ENCODE measurements around the gene CEBPE. TPM values are rescaled to one million over a fixed set of nuclear protein-coding genes. Genes with fewer than 3 reads are reported as not detected.

CEBPE gene
- total and polyA plus RNA-seq, 2 experiments from 2014 or later, result not detected

DNA sequence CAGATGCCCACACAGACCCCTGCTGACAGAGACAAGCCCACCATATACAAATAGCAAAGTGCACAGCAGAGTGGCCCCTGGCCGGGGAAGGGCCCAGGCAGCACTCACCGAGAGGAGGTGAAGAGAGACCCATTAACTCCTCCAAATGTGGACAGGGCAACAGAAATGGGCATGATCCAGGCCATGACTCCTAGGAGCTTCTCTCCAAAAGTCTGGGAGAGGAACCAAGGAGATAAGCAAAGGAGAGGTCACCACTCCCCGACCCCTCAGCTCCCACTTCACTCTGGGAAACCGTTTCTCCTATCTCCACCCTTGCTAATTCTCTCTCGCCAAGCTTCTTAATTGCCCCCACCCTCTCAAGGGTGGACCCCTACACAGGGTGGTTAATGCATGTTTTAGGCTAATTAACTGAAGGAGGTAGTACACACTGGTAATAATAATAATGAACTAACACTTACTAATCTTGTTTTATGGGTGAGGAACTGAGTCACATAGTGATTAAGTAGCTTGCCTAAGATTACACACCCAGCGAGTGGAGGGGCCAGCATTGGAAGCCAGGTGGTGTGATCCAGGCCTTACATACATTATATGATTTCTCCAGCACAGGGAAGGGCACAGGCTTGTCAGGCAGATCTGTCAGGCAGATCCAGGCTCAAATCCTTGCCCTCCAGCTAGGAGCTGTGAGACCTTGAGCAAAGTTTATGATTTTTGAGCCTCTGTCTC, 18.9 kb upstream of the CEBPE start:
- Histone ChIP-seq H3K4me3 (no peak overlapping the region), H3K9me3 (ENCODE audit: low read depth) (no peaks in the 10 kb centered on the region), H3K36me3 (no peaks in the 10 kb centered on the region), H3K27me3 (no peaks in the 10 kb centered on the region), H3K4me1 (ENCODE audit: low read depth) (peaks cover 7% of the 10 kb centered on the region), H3K27ac (no peak overlapping the region)
- TF ChIP-seq, protein P1, sequence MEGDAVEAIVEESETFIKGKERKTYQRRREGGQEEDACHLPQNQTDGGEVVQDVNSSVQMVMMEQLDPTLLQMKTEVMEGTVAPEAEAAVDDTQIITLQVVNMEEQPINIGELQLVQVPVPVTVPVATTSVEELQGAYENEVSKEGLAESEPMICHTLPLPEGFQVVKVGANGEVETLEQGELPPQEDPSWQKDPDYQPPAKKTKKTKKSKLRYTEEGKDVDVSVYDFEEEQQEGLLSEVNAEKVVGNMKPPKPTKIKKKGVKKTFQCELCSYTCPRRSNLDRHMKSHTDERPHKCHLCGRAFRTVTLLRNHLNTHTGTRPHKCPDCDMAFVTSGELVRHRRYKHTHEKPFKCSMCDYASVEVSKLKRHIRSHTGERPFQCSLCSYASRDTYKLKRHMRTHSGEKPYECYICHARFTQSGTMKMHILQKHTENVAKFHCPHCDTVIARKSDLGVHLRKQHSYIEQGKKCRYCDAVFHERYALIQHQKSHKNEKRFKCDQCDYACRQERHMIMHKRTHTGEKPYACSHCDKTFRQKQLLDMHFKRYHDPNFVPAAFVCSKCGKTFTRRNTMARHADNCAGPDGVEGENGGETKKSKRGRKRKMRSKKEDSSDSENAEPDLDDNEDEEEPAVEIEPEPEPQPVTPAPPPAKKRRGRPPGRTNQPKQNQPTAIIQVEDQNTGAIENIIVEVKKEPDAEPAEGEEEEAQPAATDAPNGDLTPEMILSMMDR (IDR thresholded peaks at IDR 0.05; ENCODE audit: low read depth, low read length), result no peak
- DNase-seq (ENCODE audit: low read depth in 1 of 2, low spot score in 1 of 2), result no peak

DNA sequence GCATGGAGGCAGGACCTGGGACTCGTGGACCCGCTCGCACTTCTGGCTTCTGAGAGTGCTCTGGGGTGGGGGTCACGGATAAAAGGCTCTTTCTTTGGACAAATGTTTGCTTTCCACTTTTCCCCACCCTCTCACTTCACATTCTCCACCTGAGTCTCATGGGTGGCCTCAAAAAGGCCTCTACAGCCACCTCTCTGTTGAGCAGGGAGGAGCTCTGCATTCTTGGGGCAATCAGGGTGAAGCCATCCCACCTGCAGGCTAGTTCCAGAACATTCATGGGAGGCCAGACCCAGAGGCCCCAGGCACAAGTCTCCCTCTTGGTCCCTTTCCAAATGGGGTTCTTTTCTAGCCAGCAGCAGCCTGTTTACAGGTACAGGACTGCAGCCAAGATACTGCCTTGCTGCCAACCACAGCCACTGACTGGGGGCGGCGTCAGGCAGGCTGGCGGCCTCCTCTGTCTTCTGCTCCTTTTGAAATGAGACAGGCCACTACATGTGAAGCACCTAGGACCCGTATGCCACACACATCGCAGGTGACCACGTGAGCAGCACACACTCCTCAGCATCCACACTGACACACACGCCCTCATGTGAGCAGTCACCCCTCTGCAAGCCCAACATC, 18.2 kb upstream of the CEBPE start:
- Histone ChIP-seq H3K36me3 (no peaks in the 10 kb centered on the region), H3K27ac (no peak overlapping the region), H3K9me3 (ENCODE audit: low read depth) (no peaks in the 10 kb centered on the region), H3K4me1 (ENCODE audit: low read depth) (peaks cover 7% of the 10 kb centered on the region), H3K4me3 (no peak overlapping the region), H3K27me3 (no peaks in the 10 kb centered on the region)
- TF ChIP-seq, protein P1 (IDR thresholded peaks at IDR 0.05; ENCODE audit: low read depth, low read length), result no peak
- DNase-seq (ENCODE audit: low read depth in 1 of 2, low spot score in 1 of 2), result no peak

DNA sequence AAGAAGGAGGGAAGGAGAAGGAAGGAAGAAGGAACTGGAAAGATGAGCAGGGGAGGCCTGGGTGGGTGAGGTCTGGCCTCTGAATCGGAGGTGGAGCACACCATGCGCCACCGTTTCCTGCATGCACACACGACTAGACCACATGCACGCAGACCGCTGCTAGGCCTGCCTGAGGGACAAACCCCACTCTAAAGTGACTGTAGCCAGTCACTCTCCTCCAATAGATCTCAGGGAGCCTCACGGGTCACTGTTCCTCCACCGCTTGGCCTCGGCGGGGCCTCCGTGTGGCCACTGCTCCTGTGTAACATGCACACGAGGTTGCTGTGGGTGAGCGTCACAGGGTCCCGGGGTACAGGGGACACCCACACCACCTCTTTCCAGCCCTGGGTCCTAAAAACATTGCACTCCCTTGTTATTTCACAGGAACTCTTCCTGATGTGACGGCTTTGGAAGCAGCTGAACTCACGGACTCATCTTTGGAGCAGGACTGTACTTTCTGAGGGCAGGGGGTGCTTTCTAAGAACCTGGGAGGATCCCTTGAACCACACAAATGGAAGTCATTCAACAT, 17.6 kb upstream of the CEBPE start:
- Histone ChIP-seq H3K4me1 (ENCODE audit: low read depth) (peaks cover 3% of the 10 kb centered on the region), H3K27me3 (no peaks in the 10 kb centered on the region), H3K9me3 (ENCODE audit: low read depth) (no peaks in the 10 kb centered on the region), H3K4me3 (no peak overlapping the region), H3K36me3 (no peaks in the 10 kb centered on the region), H3K27ac (peak overlapping the region; percentile 8)
- no peak for DNase-seq (ENCODE audit: low read depth in 1 of 2, low spot score in 1 of 2)
- TF ChIP-seq, protein P1 (IDR thresholded peaks at IDR 0.05; ENCODE audit: low read depth, low read length), result no peak

DNA sequence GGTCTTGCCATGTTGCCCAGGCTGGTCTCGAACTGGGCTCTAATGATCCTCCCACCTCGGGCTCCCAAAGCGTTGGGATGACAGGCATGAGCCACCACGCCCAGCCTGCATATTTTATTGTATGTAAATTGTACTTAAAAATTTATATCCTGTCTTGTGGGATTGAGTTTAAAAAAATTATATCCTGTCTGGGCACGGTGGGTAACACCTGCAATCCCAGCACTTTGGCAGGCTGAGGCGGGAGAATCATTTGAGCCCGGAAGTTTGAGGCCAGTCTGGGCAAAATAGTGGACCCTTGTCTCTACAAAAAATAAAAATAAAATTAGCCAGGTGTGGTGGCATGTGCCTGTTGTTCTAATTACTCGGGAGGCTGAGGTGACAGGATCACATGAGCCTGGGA, 13.9 kb upstream of the CEBPE start:
- Histone ChIP-seq H3K27me3 (no peaks in the 10 kb centered on the region), H3K9me3 (ENCODE audit: low read depth) (no peaks in the 10 kb centered on the region), H3K27ac (no peak overlapping the region), H3K4me1 (ENCODE audit: low read depth) (no peaks in the 10 kb centered on the region), H3K36me3 (no peaks in the 10 kb centered on the region), H3K4me3 (no peak overlapping the region)
- TF ChIP-seq, protein P1 (IDR thresholded peaks at IDR 0.05; ENCODE audit: low read depth, low read length), result no peak
- no peak for DNase-seq (ENCODE audit: low read depth in 1 of 2, low spot score in 1 of 2)

DNA sequence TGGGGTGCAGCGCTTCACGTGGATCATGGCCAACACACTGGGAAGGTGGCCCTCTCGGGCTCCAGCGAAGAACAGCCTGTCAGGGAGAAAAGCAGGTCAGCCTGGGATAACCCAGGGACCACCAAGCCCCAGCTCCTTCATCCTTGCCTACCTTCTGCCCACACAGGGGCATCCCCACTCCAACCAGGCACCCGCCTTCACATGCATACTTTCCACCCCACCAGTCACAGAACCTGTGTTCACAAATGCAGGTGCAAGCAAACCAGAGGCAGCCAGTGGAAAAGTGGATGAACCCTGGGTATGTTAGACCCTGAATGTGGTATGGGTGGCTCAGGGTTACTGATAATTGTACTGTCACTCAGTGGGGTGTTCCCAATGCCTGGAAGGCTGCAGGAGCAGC, 12.4 kb upstream of the CEBPE start:
- Histone ChIP-seq H3K27me3 (no peaks in the 10 kb centered on the region), H3K4me3 (no peak overlapping the region), H3K27ac (no peak overlapping the region), H3K4me1 (ENCODE audit: low read depth) (no peaks in the 10 kb centered on the region), H3K36me3 (no peaks in the 10 kb centered on the region), H3K9me3 (ENCODE audit: low read depth) (no peaks in the 10 kb centered on the region)
- TF ChIP-seq, protein P1 (IDR thresholded peaks at IDR 0.05; ENCODE audit: low read depth, low read length), result no peak
- DNase-seq (ENCODE audit: low read depth in 1 of 2, low spot score in 1 of 2), result no peak
